Body of pancreas (tissue), 4 donors: ENCODE measurements around the gene BAZ2A.
"Not testable (repeated sequence)": the region's sequence is repeated elsewhere in the genome, so short reads cannot be mapped to it uniquely, and the experiment has no call there.

Source experiments
- POLR2A ChIP-seq, 3 donors: fragments of 450-650 bp; IDR thresholded peaks; one replicate each; pipeline ENCODE4 v1.6.1; 2016; ENCODE audit warnings: antibody characterized with exemption in 3 of 3, mild to moderate bottlenecking in 2 of 3
- TF ChIP-seq, protein P1 (sequence below), 7 experiments: fragments of 450-650 bp in 4 of 7; fragments of 200-600 bp in 3 of 7; sonication (generic) in 3 of 7; IDR thresholded peaks; one replicate each; pipeline ENCODE4 v1.5.1; 2016 to 2019; ENCODE audit warnings: antibody characterized with exemption in 7 of 7

DNA sequence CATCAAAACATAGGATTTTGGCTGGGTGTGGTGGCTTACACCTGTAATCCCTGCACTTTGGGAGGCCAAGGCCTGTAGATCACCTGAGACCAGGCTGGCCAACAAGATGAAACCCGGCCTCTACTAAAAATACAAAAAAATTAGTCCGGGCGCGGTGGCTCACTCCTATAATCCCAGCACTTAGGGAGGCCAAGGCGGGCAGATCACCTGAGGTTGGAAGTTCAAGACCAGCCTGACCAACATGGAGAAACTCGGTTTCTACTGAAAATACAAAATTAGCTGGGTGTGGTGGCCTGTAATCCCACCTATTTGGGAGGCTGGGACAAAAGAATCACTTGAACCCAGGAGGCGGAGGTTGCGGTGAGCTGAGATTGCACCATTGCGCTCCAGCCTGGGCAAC, 17.9 kb upstream of the BAZ2A start:
- TF ChIP-seq, protein P1, sequence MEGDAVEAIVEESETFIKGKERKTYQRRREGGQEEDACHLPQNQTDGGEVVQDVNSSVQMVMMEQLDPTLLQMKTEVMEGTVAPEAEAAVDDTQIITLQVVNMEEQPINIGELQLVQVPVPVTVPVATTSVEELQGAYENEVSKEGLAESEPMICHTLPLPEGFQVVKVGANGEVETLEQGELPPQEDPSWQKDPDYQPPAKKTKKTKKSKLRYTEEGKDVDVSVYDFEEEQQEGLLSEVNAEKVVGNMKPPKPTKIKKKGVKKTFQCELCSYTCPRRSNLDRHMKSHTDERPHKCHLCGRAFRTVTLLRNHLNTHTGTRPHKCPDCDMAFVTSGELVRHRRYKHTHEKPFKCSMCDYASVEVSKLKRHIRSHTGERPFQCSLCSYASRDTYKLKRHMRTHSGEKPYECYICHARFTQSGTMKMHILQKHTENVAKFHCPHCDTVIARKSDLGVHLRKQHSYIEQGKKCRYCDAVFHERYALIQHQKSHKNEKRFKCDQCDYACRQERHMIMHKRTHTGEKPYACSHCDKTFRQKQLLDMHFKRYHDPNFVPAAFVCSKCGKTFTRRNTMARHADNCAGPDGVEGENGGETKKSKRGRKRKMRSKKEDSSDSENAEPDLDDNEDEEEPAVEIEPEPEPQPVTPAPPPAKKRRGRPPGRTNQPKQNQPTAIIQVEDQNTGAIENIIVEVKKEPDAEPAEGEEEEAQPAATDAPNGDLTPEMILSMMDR (IDR thresholded peaks at IDR 0.05): not testable (repeated sequence)
- TF ChIP-seq POLR2A (IDR thresholded peaks at IDR 0.05): not testable (repeated sequence)
